HG02943 (cell line): ENCODE results near the gene ZCCHC2.

ENCODE experiments used
- ATAC-seq: cut with Tn5 transposase; IDR thresholded peaks from one replicate; pipeline ENCODE4 v1.9.1; 2021; ENCODE audit warnings: mild to moderate bottlenecking, low read depth, moderate library complexity; ENCODE audit not compliant: unreplicated experiment

ZCCHC2 gene

DNA sequence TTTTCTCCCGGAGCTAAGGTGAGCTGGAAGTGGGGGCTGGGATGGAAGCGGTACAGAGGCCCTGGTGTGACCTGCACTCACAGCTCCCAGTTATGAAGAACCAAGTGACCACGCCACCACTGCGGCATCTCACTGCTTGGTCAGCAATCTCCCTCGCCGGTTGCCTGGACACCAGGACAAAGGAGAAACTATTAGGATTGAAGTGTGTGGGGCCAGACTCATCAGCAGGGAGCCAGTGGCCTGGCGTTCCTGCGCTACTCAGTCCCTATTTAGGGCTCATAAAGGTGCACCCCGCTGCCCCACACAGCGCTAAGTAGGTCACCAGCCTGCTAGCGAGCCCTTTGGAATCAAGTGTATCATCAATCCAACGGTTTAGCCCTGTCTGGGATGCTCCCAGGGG is 82.9 kb downstream of the ZCCHC2 start:
- ATAC-seq, result no peak

DNA sequence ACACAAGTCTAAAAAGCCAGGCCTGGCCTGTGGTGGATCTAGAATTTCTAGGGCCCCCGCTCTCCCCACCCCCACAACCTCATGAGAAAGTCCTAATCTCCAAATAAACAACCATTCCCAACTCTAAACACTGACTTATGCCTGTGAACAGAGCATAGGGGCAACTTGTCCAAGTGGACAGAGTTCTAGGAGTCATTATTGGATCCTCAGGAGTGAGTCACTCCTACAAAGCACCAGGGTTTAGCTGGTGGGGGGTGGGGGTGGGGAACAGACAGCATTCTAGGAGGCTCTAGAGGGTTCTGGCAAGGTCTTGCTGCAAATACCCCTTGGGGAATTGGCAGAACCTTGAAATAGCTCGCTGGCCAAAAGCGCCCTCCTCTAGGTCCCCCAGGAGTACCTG is 83.3 kb downstream of the ZCCHC2 start:
- no peak for ATAC-seq

DNA sequence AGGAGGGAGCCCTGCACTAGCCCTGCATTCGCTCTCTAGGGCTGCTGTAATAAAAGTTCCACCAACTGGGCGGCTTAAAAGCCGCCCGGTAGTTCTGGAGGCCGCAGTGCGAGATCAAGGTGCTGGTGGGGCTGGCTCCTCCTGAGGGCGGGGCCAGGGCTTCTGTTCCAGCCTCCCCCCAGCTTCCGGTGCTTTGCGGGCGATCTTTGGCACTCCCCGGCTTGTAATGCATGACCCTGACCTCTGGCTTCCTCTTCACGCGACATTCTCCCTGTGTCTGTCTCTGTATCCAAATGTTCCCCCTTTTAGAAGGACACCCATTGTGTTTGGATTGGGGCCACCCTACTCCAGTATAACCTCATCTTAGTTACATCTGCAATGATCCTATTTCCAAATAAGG is 84.5 kb downstream of the ZCCHC2 start:
- no peak for ATAC-seq

DNA sequence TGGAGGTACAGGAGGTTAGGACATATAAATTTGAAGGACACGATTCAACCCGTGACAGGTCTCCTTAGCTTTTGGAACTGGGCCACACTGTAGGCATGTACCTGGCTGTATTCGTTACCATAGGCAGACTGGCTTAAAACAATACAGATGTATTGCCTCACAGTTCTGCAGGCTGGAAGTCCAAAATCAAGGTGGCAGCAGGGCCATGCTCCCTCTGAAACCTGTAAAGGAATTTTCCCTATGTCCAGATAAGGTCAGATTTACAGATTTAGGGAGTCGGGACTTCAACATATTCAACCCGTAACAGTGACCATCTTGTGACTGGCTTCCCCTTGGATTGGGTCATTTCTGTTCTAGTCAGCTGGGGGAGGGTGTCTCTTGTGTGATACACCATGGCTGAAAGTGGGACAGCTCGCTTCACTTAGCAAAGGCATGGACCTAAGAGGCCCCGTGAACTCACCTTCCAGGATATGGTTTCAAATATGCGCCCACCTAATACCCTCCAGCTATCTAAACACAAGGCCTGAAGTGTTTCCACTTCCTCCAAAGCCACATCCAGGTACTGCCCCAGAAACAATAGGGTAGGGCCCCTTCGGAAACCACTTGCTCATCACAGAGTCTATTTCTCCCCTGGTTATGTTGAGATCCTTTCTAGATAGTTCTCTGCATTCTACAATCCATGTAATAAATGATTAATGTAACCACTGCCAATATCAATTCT is 85.0 kb downstream of the ZCCHC2 start:
- ATAC-seq, result no peak

DNA sequence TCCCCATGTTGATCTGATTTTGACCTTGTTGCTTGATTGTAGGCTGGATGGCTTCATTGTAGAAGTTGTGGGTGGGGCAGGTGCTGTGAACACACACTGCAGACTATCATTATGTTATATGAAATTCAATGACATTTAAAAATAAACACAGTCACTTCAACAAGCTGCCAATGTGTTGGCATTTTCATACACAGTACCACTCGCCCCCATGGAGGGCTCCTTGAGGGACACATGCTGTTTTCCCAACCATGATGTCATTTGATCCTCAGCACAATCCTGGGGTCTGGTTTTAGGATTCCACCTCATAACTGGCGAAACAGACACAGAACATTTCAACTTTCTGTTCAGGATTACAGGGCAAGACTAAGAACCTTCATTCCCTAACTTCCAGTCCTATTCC is 86.9 kb downstream of the ZCCHC2 start:
- no peak for ATAC-seq

DNA sequence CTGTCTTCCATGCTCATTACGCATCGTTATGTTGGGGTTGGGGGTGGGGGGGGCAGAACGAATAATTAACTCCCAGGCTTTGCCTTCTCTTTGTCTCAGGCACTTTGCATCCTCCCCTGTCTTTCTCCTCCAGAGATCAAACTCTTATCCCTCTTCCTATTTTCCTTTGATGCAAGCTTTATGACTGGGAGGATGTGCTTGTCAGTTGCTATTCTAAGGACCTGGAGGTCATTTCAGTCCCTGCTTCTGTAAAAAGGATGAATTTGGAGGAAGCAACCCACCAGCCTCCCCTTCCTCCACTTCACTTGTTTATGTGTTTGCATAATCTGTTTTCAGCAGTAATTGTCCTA is 87.5 kb downstream of the ZCCHC2 start:
- ATAC-seq, result no peak

DNA sequence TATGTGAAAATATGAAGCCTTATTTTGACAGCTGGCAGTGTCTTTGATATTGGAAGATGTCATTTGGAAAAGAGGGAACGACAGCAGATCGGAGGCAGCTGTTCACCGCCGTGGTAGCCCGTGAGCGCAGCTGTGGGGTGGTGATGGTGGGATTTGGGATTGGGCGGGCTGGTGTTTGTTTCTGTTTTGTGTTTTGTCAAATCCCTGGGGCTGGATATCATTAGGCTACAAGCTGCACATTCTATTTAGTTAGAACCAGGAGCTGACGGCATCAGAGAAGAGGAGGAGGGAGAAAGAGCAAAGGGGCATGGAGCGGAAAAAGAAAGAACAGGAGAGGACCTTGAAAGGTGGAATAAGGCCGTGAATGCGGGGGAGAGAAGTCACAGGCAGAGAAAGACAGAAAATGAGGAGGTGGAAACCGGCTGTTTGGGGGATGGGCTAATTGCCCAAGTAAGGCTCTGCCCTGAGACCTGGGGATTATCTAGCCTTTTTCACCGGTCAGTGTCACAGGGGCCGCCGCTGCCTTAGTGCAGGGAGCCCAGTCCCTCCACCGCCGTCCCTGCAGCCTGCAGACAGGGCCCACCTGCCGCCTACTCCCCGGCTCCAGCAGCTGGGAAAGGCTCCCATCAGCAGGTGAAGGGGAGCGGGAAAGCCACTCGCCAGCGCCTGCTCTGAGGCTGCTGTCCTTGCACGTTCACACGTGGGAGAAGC is 88.0 kb downstream of the ZCCHC2 start:
- no peak for ATAC-seq

DNA sequence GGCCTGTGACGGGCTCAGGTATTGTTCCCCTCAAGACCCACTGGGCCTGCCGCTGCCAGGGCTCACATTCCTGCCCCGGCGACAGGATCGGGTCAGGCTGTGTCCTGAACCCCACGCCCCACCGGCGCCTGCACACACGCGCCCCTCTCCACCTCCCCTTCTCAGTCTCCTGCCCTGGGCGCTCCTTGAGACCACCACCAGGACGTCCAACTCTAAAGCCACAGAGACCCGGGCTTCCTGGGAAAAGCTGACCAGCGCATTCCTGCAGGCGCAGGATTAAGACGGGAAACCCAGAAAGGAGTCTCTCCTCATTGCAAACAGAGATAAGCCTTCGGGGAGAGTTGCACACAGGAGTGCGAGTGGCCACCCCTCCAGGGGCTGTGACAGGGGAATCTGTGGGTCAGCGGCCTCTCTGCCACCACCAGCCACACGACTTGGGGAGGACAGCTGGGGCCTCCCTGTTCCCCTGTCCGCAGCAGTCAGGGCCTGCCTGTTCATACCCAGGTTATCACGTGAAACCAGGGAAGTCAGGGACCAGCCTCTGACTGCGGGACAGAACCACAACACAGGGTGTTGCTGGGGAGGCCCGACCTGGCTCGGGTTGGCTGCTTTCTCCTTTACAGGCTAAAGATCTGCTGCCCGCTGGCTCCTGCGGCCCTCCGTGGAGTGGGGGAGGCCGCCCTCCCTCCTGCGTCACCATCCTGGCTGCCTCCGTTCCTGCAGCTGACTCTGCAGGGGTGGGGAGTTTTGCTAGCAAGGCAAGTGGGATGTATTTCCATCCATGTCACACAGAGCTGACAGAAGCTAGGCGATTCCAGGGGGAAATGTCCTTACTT is 88.8 kb downstream of the ZCCHC2 start:
- no peak for ATAC-seq

DNA sequence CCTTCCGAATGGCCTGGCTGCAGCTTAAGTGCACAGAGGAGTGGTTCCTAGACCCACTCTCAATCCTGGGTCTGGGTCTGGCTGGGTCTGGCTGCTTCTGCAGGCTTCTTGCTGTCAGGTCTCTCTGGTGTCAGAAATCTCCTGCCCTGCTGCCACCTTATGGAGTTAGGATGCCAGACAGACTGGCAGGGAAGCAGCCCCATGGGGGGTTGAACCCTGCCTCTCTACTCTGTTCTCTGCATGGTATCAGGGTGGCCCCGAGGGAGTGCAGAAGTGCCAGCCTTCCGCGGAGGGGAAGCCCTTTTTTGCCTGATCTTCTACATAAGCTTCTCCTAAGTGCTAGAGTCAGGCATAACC is 89.4 kb downstream of the ZCCHC2 start:
- no peak for ATAC-seq

DNA sequence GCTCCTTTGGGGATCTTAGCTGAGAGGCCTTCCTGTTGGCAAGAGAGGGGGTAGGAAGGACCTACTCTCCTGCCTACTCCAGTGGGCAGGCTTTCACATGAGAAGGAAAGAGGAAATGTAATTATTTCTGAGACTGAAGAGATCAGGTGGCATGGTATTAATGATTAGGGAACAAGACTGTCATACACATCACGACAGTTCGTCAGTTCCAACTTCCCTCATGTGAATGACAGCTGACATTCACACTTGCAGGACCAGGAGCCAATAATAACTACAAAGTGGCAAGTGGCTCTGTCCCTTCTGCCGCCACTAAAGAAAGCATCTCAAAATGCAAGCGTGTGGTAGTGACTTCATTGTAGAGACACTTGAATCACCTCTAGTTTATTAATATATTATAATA is 90.0 kb downstream of the ZCCHC2 start:
- no peak for ATAC-seq

DNA sequence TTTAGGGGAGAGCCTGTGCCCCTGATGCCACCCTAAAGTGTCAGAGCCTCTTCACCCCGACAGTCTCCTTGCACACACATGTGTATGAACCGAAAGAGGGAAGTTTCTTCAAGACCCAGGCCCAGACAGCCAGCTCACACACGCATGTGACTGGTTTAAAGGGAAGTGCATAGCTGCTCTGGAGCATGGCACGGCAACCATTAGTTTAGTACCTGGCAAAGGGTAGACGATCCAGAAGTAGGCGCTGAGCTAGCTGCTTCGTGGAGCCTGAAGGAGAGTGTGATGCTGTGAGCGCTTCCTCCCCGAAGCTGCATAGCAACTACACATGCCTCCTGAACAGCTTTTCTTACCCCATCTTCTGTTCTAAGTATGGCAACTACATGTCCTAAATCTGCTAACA is 91.7 kb downstream of the ZCCHC2 start:
- no peak for ATAC-seq

DNA sequence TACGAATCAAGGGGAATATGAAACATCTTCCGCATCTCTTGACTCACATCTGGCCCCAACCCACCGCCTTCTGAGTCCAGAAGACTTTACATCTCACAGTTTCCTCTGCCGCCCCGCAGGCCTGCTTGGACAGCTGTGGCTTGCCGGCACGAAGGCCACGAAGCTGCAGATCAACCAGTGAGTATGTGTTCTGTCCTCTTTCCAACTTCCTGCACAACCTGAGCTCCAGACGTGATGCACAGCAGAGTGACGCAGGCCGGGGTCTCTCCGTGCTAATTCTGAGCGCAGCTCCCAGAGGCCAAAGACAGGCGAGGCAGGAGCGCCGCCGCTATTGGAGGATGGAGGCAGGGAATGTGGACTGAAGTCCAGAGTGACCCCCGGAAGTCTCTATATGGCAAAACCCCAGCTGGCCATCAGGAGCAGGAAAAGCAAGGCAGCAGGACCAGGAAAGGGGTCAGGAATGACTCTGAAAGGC is 93.5 kb downstream of the ZCCHC2 start:
- no peak for ATAC-seq

DNA sequence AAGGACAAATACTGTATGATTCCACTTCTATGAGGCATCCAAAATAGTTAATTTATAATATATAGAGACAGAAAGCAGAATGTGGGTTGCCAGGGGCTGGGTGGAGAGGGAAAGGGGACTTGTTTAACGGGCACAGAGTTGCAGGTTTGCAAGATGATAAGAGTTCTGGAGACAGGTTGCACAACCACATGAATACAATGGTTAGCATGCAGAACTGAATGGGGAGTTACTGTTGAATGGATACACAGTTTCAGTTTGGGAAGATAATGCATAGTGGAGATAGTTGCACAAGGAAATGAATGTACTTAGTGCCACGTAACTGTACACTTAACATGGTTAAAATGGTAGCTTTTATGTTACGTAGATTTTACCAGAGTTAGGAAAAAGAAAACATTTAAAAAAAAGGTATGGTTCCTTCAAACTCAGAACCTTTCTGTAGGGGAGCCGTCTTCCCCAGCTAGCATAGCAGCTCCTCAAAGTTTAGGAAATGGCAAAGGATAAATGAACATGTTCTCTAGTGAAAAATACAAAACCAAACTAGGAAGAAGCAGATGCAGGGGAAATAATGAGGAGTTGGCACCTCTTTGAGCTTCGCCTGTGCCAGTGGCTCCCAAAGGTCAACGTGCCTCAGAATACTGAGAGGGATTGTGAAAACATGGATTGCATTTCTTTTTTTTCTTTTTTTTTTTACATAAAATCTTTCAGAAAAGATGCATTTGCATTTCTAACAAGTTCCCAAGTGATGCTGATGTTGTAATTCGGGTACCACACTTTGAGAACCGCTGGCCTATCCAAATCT is 95.2 kb downstream of the ZCCHC2 start:
- no peak for ATAC-seq

DNA sequence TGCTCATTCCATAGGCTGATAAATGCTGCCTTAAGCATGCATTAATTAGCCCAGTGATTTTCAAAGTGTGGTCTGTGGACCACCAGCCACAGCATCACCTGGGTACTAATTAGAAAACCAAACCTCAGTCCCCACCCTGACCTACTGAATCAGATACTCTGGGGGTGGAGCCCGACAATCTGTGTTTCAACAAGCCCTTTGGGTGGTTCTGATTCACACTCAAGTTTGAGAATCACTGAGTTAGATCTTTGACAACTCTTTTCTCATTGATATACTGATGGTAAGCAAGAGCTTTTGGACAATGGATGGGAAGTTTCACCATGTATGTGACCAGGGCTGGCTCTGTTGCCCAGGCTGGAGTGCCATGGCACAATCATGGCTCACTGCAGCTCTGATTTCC is 95.9 kb downstream of the ZCCHC2 start:
- no peak for ATAC-seq

DNA sequence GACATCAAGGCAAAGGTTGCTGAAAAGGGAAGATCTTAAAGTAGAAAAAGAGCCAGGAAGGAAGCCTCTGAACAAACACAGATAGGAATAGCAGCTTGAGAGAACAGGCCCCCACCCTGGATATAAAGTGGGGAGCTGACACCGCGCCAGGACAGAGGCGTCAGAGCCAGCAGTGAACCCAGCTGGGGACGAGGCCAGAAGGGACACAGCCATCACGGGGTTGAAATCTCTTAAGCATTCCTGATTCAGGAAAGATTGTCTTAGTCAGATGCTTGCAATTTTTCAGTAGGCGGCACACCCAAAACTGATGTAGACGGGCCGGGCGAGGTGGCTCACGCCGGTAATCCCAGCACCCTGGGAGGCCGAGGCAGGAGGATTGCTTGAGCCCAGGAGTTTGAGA is 98.7 kb downstream of the ZCCHC2 start:
- no peak for ATAC-seq

DNA sequence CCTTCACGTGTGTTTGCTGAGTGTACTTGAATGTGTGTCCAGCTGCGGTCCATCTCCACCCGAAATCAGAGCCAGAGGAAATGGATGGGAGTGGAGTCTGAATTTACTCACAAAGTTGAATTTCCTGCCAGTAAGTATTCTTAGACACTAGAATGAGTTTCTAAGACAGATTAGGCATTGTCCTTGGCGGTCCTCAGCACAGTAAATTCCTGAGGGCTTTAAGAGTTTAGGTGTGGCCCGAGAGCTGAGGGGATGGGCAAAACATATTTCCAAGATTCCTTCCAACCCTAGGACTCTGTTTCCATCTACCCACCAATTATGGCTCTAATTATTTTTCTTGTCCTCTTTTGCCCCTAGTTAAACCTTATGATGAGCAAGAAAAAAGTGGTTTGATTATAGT is 102.2 kb downstream of the ZCCHC2 start:
- ATAC-seq, result no peak
